CD4-positive, alpha-beta T cell treated with Interferon gamma for 1 hour (primary cell): Measurements from ENCODE around the gene NPL.

Experiments used
- DNase-seq: peaks from one replicate; pipeline ENCODE4 v3.0.0-alpha.2; 2020

NPL gene, protein sequence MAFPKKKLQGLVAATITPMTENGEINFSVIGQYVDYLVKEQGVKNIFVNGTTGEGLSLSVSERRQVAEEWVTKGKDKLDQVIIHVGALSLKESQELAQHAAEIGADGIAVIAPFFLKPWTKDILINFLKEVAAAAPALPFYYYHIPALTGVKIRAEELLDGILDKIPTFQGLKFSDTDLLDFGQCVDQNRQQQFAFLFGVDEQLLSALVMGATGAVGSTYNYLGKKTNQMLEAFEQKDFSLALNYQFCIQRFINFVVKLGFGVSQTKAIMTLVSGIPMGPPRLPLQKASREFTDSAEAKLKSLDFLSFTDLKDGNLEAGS

DNA sequence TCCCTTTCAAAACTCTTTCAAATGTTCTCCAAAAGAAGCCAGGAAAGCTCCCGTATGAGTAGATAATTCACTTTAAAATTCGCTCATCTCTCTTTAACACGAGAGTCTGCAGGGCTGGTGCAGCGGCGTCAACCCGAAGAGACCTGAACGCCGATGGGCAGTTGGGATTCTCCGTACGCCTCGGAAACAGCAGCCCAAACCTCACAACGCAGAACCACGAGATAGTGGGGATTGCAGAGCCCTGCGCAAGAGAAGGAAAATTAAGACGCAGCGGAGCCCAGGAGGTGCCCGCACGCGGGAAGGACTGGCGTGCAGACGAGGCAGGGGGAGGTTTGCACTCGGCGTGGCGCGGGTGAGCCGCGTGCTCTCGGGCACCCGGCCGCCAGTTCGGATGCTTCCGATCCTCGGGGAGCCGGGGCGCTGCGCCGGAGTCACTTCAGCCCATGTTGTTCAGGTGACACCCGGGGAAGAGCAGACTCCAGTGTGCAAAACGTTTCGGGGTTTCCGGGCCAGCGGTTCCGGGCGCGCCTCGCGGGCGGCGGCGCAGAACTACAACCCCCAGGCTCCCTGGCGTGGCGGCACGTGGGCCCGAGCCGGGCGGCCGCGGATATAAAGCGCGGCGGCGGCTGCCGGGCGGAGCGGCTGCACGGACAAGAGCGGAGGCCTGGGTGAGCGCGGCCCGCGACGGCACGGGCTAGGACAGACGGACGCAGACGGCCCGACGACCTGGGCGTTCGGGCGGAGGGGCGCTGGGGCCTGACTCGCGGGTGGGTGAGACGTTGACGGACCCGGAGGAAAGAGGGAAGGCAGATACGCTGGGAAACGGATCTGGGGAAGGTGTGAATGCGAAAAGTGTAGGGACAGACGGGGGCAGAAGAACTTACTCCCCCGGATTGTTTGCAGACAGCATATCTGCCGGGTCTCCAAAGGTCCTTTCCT lies at the start of gene NPL:
Gene NPL, plus strand, starts transcription at position 636 of the 939 bp plus-strand sequence. CDS start 4,599 bp downstream, outside the sequence.
- DNase-seq: peak; percentile 84

DNA sequence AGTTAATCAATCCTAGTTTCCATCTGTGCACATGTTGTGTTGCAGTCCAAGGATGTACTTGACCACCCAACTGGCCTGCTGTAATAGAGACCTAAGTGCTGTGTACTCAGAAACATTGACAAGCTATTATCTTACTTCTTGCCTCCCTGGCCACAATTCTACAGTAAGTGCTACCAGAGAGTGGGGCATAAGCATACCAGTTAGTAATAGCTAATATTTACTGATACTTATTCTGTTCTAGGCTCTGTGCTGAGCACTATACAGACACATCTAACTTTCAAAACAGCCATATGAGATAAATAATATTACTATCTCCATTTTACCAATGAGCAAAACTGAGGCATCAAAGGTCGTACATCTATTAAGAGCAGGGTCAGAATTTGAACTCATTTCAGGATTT lies 49.5 kb upstream of the NPL start:
- no peak for DNase-seq

DNA sequence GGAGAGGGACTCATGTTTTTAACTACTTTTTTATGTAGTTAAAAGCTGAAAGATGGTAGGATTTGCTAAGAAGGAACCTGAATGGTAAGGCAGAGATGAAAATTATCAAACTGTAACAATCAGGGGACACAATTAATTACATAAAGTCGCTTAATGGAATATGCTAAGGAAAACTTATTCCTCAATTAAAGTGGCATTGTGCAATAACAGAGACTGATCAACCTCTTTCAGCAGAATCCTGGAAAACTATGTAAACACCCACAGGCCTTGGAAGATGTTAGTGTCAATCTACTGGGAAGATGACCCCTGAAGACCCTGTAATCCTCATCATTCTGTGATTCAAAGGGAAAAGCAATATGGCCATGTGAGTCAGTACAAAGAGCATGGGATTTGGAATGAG lies 46.8 kb upstream of the NPL start:
- no peak for DNase-seq

DNA sequence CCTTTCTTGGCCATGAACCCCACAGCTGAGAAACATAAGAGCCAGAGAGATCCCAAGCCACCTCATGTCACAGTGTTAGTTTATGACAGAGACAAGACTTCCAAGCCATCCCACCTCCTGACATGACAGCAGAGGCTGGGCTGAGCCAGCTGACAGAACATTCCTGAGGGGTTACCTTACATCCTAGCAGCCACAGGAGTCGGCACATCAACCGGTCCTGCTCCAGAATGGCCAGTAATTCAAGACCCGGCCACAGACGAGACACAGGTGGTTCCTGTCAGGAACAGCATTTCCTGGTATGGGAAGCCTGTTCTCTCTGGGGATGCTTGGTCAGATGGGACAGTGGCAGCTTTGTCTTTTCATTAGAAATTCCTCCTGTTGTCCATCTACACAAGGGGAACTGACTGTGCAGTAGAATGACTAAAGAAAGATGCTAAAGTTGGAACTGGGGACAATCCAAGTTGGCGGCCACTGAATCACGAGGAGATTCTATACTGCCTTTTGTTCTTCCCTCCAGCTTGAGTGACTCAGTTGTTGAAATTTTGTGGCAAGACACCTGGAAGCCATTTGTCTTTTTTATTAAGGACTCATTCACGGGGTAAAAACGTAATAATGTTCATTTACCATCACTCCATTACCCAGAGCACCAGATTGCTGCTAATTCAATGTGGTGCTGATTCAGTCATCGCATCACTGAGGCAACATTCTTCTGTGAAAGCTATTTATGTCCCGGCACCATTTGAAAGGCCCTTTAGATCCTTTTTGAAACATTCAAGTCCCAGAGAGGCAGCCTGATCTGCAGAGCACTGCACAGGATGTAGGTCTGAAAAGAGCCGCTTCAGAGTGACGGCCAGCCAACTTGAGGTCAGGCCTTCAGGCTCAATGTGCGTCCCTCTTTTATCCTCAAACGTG lies 37.2 kb upstream of the NPL start:
- no peak for DNase-seq

DNA sequence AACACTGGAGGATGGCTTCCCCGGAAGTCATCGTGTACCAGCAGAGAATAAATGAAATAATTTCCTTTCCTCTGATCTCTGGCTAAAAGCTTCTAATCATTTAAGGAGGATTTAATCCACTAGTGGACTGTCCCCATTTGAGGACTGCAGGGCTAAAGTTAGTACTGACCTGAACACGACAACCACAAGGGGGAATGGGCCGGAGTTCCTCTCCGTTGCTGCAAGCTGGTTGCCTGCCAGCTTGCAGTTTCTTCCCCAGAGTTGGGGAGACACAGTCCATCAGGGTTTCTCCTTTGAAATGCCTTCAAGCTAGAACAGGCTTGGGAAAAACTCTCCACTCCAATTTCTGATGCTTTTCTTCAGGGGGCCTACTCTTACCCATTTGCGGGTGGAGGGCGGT lies 35.5 kb upstream of the NPL start:
- DNase-seq: no peak

DNA sequence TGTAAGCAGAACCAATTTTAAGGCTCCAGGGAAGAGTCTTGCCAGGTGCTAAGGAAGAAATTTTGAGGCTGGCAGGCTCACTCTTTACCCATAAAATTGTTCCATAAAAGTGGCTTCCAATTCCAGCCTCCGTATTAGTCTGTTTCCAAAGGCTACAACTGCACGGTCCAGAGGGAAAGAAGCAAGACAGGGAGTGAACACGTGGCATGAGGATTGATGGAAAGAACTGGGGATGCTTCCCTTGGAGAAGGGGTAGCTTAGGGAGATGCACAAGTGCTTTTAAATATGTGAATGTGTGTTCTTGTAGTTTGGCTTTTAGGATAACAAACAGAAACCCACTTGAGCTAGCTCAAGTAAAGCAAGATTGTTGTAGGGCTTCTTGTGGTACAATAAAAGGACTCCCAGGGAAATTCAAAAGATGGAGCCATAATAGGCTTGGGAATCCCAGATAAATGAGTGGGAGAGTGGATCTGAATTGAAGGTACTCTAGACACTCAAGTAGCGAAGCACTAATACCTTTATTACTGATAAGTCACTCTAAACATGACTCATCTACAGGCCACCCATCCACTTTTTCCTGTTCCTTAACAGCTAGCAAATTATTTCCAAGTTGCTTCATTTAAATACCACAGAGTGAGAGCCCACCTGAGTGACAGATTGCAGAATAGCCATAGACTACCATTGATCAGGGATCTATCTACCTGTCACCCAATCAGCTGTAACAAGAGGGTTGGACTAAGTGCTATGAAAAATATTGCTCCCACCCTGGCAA lies 34.8 kb upstream of the NPL start:
- no peak for DNase-seq

DNA sequence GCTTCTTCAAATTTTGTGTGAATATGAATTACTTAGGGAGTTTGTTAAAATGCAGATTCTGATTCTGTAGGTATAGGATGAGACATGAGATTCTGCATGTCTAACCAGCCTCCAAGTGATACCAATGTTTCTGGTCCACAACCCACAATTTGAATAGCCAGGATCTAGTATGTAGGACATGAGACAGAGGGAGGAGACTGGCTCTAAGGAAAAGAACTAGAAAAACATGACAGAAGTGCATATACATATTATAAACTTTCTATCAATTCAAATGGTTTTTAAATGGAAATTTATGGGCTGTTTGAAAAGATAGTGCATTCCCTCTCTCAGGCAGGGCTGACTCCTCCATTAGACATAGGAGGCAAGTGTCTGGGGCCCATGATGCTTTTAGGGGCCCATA lies 33.9 kb upstream of the NPL start:
- no peak for DNase-seq

DNA sequence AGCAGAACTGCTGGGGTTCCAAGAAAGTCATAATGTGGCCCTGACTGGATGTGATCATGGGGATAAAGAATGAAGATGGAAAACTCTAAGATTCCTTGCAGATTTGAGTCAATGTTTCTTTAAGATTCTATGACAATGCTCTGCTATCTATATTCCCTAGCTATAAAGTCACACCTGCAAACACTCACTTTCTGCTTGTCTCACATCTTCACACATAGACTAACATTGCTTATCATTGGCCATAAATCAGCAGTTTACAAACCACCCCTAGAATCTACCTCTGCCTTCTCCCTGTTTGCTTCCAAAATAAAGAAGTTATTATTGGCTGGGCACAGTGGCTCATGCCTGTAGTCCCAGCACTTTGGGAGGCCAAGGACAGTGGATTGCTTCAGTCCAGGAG lies 33.1 kb upstream of the NPL start:
- no peak for DNase-seq

DNA sequence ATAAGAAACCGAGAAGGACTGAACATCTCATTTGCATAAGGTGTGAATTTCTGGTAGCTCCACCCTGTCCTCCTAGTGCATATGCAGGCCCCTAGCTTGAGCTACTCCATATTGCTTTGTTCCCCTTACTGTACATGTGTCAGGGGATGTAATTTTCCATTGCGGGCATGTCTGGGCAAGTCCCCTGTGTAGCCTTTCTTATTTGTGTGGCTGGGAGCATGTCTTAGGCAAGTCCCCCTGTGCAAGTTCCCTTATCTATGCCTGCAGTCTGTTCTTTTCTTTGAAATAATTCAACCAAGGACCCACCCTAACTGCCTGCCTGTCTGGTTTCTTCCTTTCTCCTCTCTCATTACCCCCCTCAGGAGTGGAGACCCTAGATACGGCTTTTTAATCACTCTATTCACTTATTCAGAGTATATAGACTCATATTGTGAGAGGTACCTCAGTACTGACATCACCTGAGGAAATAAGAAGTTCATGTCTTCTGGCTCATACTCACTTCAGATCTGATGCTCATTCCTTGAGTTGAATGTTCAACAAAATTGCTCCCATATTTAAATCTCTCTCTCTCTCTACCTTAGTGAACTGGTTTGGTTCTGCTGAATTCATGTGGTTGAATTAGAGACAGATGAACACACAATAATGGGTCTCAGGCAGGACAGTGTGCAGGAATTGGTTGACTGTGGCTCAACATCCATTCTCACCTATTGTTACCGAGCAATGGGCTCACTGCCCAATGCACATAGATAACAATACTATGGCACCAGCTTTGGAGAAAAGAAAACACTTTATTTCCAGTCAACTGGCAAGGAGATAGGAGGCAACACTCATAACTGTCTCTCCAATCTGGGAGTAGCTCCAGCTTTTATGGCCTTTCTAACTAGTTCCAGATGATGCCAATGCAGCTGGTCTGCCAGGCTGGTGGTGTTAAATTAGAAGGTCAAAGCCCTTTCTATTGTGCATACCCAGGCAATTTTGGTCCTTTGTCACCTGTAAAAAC lies 27.9 kb upstream of the NPL start:
- no peak for DNase-seq

DNA sequence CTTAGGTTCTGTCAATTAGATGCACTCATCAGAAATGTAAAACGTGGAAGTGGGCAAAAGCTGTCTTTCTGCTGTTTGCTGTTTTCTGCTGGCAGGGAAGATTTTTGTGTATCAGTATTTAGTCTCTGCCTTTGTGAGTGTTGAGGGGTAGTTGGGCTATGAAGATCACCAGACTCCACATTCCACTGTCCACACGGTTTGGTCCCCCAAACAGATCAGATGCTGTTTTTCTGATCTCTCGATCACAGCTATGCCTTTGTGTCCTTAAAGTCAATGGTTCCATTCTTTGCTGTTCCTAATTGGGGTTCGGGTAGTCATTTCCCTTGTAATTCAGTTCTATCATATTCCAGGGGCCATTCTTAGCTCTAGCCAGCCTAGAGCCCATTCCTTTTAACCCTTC lies 27.0 kb upstream of the NPL start:
- DNase-seq: no peak

DNA sequence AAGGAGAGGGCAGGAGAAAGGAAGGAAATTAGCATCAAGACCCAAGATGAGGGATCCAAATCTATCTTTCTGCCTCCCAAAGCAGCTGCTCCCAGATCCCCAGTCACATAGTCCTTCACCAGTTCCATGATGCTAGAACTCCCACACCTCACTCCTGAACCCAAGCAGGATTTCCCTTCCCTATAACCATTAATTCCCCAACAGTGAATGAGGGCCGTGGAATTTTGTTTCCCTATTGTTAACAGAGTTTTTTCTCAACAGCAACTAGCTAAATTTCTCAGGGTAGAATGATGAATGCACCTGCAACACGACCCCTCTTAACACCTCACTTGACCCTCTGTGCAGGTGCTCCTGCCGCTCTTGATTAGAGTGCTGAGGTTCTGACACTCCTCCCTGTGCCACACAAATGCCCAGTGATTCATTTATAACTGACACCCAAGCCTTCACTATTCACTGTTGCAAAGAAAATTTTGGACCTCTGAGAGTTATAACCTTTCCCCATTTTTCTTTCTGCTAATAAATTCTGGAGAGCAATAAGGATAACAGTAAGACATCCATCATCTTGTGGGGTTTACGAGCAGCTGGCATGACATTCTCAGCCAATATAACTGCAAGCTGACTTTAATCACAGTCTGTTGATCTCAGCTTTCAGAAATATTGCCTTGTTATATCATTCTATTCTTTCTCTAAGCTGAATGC lies 25.4 kb upstream of the NPL start:
- DNase-seq: no peak

DNA sequence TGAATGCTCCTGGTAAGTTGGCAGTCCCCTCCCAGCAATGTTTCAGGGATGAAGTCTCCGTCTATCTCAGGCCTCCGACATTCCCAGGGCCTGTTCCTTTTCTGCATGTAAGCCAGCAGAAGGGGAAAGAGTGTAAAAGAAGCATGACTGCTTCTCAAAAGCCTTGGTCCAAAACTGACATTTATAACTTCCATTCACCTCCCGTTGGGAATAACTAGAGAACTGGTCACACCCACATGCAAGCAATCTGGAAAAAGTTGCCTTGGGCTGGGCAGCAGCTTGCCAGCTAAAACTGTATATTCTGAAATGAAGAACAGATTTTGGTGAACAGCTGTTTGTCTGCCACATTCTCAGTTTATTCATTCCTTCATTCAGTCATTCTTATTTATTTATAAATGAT lies 24.2 kb upstream of the NPL start:
- no peak for DNase-seq

DNA sequence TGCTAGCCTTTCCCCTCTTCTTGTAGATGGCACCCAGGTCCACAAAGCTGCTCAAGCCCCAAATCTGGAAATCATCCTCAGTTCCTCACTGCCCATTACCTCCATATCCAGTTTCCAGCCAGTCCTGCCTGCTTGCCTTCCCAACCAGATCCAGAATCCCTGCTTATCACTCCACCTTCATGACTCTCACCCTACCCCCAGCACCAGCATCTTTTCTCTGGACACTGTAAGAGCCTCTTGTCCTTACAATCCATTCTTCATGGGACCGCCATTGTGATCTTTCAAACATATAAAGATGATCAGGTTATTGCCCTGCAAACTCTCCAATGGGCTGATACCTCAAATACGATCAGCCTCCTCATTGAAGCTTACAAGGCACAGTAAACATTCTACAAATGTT lies 23.5 kb upstream of the NPL start:
- no peak for DNase-seq

DNA sequence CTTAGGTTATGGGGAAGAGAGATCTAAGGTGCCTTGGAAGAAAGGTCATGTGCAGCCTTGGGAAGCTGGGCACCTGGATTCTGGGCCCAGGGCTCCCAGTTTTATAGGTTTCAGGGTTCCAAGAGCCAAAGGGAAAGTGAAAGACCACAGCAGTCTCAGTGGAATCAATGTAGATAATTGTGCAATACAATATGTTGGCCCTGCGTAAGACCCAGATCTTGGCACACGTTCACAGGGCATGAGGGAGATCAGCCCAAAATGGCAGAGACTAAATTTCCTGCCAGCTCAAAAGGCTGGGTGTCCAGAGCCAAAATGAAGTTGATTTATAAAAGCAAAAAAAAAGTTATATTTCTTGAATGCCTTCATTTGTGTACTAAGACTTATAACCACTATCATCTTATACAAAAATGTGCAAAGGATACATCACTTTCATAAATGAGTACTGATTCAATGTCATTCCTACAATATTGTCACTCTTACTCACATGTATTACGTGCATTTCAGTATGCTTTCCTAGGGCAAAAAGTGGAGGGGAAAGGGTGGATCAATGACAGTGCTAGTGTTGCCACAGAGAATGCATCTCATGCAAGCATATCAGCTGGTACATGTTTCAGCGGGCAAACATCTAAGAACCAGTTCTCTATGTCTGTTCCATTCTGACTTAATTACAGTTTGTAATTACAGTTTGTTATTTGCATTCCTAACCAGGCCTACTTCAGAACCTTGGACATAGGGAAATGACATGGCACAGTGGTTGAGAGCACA lies 22.5 kb upstream of the NPL start:
- no peak for DNase-seq

DNA sequence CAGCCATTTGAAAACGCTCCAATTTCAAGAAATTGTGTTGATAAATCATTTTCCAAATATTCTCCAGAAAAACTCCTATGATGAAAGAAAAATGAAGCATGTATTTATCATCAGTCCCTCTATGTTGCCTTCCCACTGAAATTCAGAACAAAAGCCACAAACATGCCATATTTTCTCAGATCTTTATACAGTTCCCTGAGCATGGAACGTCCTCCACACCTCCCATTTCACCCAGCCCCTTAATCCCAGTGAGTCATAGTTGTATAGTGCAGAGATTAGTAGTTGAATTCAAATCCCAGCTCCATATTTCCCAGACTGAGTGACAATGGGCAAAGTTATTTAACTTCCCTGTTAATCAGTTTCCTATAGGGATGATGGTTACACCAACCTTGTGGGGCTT lies 20.6 kb upstream of the NPL start:
- no peak for DNase-seq

DNA sequence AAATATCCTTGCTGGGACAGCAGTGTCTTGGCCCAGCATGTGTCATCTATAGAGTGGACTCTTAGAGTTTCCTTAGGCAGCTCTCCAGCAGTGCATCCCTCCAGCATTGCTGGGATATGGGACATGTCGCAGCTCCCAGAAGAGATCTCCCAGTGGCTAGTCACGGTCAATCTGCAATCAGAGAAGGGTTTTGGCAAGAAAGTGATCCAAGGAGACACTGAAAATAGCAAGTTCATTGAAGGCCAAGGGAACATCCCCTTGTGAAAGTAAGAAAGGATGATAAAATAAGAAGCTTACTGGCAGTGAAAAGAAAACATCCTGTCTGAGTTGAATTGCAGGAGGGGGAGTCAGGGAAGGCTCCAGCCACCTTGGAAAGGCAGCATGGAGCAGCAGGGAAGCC lies 19.3 kb upstream of the NPL start:
- DNase-seq: no peak

DNA sequence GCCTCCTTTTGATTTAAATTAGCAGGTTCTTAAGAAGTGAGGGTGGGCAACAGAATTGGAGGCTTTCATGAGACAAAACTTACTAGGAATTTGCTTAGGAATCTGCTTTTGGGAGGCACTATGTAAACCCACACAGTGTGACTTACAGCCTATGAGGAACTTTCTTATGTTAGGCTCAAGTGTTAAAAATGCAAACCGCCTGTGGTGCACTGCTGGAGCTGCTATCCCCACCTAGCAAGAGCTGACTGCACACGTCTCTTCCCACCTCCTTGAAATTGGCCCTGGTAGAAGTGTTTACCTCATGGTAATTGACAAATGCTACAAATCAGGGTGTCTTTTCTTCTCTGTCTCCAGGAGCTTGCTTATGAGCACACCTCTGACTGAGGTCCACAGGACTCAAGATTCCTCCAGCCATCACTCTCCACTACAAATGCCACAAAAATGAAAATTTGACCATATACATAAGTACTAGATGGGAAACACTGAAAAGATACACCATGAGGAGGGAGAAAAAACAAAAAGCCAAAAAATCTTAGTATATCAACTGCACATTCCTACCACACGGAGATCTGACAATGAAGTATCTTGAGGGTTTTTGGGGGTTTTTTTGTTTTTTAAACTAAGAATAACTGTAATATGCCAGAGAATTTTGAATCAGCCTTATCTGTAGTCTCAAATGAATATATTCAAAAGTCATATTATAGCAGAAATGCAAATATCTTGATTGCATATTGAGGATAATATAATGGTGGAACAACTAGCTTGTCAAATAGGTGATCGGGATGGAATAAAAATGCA lies 18.2 kb upstream of the NPL start:
- DNase-seq: no peak

DNA sequence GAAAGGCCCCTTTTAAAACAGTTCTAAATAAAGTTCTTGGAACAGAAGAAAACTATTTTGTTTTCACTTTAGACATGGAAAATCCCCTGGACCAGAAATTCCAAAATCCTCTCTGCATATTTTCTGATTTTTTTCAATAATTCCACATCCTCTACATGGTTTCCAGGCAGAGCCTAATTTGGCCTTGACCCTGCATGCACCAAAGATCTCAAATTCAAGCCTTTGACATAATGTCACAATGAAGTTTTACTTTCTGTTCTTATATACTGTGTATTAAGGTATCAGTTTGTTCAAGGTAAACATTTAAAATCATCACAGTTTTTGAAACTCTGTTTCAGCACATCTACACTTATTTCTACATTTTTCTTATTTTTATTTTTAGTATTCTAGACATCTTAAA lies 12.2 kb upstream of the NPL start:
- DNase-seq: no peak

DNA sequence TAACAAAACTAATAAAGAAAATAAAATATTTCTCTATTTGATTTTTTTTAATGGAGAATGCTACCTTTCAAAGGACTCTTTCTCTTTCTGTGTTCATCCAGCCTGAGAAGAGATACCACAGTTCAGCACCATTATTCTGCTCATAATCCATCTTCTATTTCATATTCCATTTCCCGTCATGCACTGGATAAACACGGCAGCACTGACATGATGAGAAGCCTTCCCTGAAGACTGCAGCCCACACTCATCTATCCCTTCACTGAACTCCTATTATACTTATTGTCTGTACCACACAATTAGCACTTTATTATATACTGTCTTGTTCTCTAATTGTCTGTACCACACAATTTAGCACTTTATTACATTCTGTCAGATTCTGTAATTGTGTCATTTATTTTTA lies 10.7 kb upstream of the NPL start:
- DNase-seq: no peak
